ENCODE data around the gene FBXO17. TPM values are rescaled to one million over a fixed set of nuclear protein-coding genes. Genes with fewer than 3 reads are reported as not detected.
"Not testable (repeated sequence)": the region's sequence is repeated elsewhere in the genome, so short reads cannot be mapped to it uniquely, and the experiment has no call there.

The FBXO17 gene
- 4.5 TPM for total RNA-seq

- DNase-seq (ENCODE audit: low spot score in 2 of 2), result peak; percentile 40 to 45
- no peak for FAIRE-seq
These were observed at the start of gene FBXO17 for GRCh38 chr19:38975214-38975860. Gene FBXO17, minus strand, starts transcription at chr19:38975742. Its CDS starts 25,423 bp downstream, at chr19:38950319.

- FAIRE-seq (no peak), DNase-seq (ENCODE audit: low spot score in 2 of 2) (no peak)
These were observed 49.5 kb upstream of the FBXO17 start for GRCh38 chr19:39024875-39025641.

- no peak for DNase-seq (ENCODE audit: low spot score in 2 of 2)
- FAIRE-seq, result no peak
These were observed 45.5 kb upstream of the FBXO17 start for GRCh38 chr19:39021063-39021462.

GRCh38 chr19:39017646-39018045 lies 42.1 kb upstream of the FBXO17 start:
- FAIRE-seq, result no peak

GRCh38 chr19:39017026-39017425 lies 41.5 kb upstream of the FBXO17 start:
- no peak for FAIRE-seq

More at GRCh38 chr19:39017646-39018045, 42.1 kb upstream of the FBXO17 start:
- DNase-seq (ENCODE audit: low spot score in 2 of 2), result no peak

GRCh38 chr19:39014037-39014436 lies 38.5 kb upstream of the FBXO17 start:
- FAIRE-seq (no peak), DNase-seq (ENCODE audit: low spot score in 2 of 2) (no peak)

More at GRCh38 chr19:39017026-39017425, 41.5 kb upstream of the FBXO17 start:
- no peak for DNase-seq (ENCODE audit: low spot score in 2 of 2)

GRCh38 chr19:39009001-39009400 lies 33.5 kb upstream of the FBXO17 start:
- DNase-seq (ENCODE audit: low spot score in 2 of 2), result no peak
- FAIRE-seq, result no peak

- FAIRE-seq (no peak), DNase-seq (ENCODE audit: low spot score in 2 of 2) (no peak)
These were observed 32.6 kb upstream of the FBXO17 start for GRCh38 chr19:39008137-39008536.

- FAIRE-seq (no peak), DNase-seq (ENCODE audit: low spot score in 2 of 2) (no peak)
These were observed 31.6 kb upstream of the FBXO17 start for GRCh38 chr19:39007096-39007495.

- FAIRE-seq (no peak), DNase-seq (ENCODE audit: low spot score in 2 of 2) (no peak)
These were observed 28.9 kb upstream of the FBXO17 start for GRCh38 chr19:39004403-39004802.

- no peak for DNase-seq (ENCODE audit: low spot score in 2 of 2)
- FAIRE-seq, result no peak
These were observed 28.3 kb upstream of the FBXO17 start for GRCh38 chr19:39003796-39004195.

- FAIRE-seq (no peak), DNase-seq (ENCODE audit: low spot score in 2 of 2) (no peak)
These were observed 27.6 kb upstream of the FBXO17 start for GRCh38 chr19:39003188-39003587.

GRCh38 chr19:39001041-39001440 lies 25.5 kb upstream of the FBXO17 start:
- no peak for FAIRE-seq
- DNase-seq (ENCODE audit: low spot score in 2 of 2), result no peak

- FAIRE-seq, result not testable (repeated sequence)
These were observed 22.0 kb upstream of the FBXO17 start for GRCh38 chr19:38997576-38997975.

GRCh38 chr19:38993271-38993670 lies 17.7 kb upstream of the FBXO17 start:
- no peak for FAIRE-seq

More at GRCh38 chr19:38997576-38997975, 22.0 kb upstream of the FBXO17 start:
- DNase-seq (ENCODE audit: low spot score in 2 of 2), result not testable (repeated sequence)

GRCh38 chr19:38990949-38991697 lies 15.6 kb upstream of the FBXO17 start:
- no peak for DNase-seq (ENCODE audit: low spot score in 2 of 2)
- FAIRE-seq, result no peak

More at GRCh38 chr19:38993271-38993670, 17.7 kb upstream of the FBXO17 start:
- no peak for DNase-seq (ENCODE audit: low spot score in 2 of 2)

GRCh38 chr19:38989614-38990013 lies 14.1 kb upstream of the FBXO17 start:
- not testable (repeated sequence) for FAIRE-seq; DNase-seq (ENCODE audit: low spot score in 2 of 2)

GRCh38 chr19:38989066-38989605 lies 13.6 kb upstream of the FBXO17 start:
- FAIRE-seq (no peak), DNase-seq (ENCODE audit: low spot score in 2 of 2) (no peak)

- not testable (repeated sequence) for DNase-seq (ENCODE audit: low spot score in 2 of 2); FAIRE-seq
These were observed 13.1 kb upstream of the FBXO17 start for GRCh38 chr19:38988627-38989026.

GRCh38 chr19:38987745-38988144 lies 12.2 kb upstream of the FBXO17 start:
- not testable (repeated sequence) for FAIRE-seq; DNase-seq (ENCODE audit: low spot score in 2 of 2)

- DNase-seq (ENCODE audit: low spot score in 2 of 2) (no peak), FAIRE-seq (no peak)
These were observed 9.7 kb upstream of the FBXO17 start for GRCh38 chr19:38985262-38985661.
